IPS-20b (cell line): ENCODE data around the gene SETD5.

Experiments used
- H3K27ac ChIP-seq: one replicate; pipeline ENCODE4 v1.5.1; 2013; ENCODE audit warnings: low read length
- H3K27me3 ChIP-seq: 2 replicates; pipeline ENCODE4 v1.6.1; 2013; ENCODE audit warnings: mild to moderate bottlenecking, low read length, inconsistent platforms; ENCODE audit not compliant: insufficient read depth
- H3K36me3 ChIP-seq: 2 replicates; pipeline ENCODE4 v1.6.1; 2013; ENCODE audit warnings: low read depth, mild to moderate bottlenecking, inconsistent platforms, low read length, moderate library complexity; ENCODE audit not compliant: insufficient read depth
- H3K4me1 ChIP-seq: 2 replicates; pipeline ENCODE4 v1.6.1; 2013; ENCODE audit warnings: mild to moderate bottlenecking, control low read depth, inconsistent platforms, low read length, moderate library complexity; ENCODE audit not compliant: insufficient read depth
- H3K4me3 ChIP-seq: 2 replicates; pipeline ENCODE4 v1.5.1; 2013; ENCODE audit warnings: mild to moderate bottlenecking, low read length, inconsistent platforms
- H3K9ac ChIP-seq: 2 replicates; pipeline ENCODE4 v1.6.1; 2013; ENCODE audit warnings: low read depth, mild to moderate bottlenecking, inconsistent platforms, low read length, moderate library complexity
- H3K9me3 ChIP-seq: 2 replicates; pipeline ENCODE4 v1.6.1; 2013; ENCODE audit warnings: mild to moderate bottlenecking, low read depth, low read length, inconsistent platforms; ENCODE audit not compliant: insufficient read depth

Gene SETD5

GRCh38 chr3:9395570-9396300 is 1.7 kb upstream of the SETD5 start:
- Histone ChIP-seq H3K27ac (peak overlapping the region; percentile 59), H3K27me3 (no peaks in the 10 kb centered on the region), H3K9ac (peak overlapping the region; percentile 86), H3K4me3 (peak overlapping the region; percentile 82), H3K4me1 (peaks cover 14% of the 10 kb centered on the region), H3K9me3 (no peaks in the 10 kb centered on the region), H3K36me3 (peaks cover 48% of the 10 kb centered on the region)

- H3K9ac ChIP-seq: peak overlapping the region; percentile 86
- H3K4me3 ChIP-seq: peak overlapping the region; percentile 82
- no peaks in the 10 kb centered on the region for H3K9me3 ChIP-seq
- H3K27ac ChIP-seq: peak overlapping the region; percentile 59
- H3K27me3 ChIP-seq: no peaks in the 10 kb centered on the region
- peaks cover 19% of the 10 kb centered on the region for H3K4me1 ChIP-seq
- H3K36me3 ChIP-seq: peaks cover 43% of the 10 kb centered on the region
Observed at GRCh38 chr3:9396301-9396631, 1.1 kb upstream of the SETD5 start.

DNA sequence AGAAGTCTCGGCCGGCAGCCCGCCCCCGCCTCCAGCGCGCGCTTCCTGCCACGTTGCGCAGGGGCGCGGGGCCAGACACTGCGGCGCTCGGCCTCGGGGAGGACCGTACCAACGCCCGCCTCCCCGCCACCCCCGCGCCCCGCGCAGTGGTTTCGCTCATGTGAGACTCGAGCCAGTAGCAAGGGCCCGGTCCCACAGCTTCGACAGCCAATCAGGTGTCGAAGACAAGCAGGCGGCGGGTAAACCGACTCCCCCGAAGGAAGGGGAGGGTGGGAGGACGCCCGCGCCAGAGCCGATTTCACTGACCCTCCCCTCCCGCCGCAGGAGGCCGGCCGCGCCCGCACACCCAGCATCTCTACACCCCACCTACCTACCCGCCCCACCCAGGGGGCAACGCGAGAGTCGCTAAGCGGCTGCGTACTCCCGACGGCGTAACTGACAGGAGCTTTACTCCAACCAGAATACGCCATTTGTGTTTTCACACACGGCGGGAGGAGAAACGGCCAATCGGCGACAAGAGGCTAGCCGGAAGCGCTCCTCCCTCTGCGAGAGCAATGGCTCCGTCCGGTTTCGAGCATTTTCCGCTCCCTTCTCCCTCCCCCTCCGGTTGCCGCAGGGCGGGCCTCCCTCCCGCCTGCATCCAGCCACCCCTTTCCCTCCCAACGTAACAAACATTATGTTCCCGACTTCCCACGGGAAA is 633 bp upstream of the SETD5 start:
- peaks cover 38% of the 10 kb centered on the region for H3K36me3 ChIP-seq
- H3K9ac ChIP-seq: peak overlapping the region; percentile 86
- peak overlapping the region; percentile 82 for H3K4me3 ChIP-seq
- H3K4me1 ChIP-seq: peaks cover 24% of the 10 kb centered on the region
- peak overlapping the region; percentile 89 for H3K27ac ChIP-seq
- H3K27me3 ChIP-seq: no peaks in the 10 kb centered on the region
- H3K9me3 ChIP-seq: no peaks in the 10 kb centered on the region

GRCh38 chr3:9397906-9398699 is 688 bp downstream of the SETD5 start:
- Histone ChIP-seq H3K27ac (peak overlapping the region; percentile 99), H3K27me3 (no peaks in the 10 kb centered on the region), H3K4me3 (peak overlapping the region; percentile 98), H3K4me1 (peaks cover 33% of the 10 kb centered on the region), H3K9me3 (no peaks in the 10 kb centered on the region), H3K9ac (peak overlapping the region; percentile 99), H3K36me3 (peaks cover 24% of the 10 kb centered on the region)

- H3K36me3 ChIP-seq: peaks cover 17% of the 10 kb centered on the region
- H3K9me3 ChIP-seq: no peaks in the 10 kb centered on the region
- H3K27me3 ChIP-seq: no peaks in the 10 kb centered on the region
- peaks cover 40% of the 10 kb centered on the region for H3K4me1 ChIP-seq
- H3K9ac ChIP-seq: peak overlapping the region; percentile 99
- H3K27ac ChIP-seq: peak overlapping the region; percentile 99
- H3K4me3 ChIP-seq: peak overlapping the region; percentile 98
Observed at GRCh38 chr3:9398700-9399336, 1.4 kb downstream of the SETD5 start.

GRCh38 chr3:9399337-9399703 is 1.9 kb downstream of the SETD5 start:
- peaks cover 45% of the 10 kb centered on the region for H3K4me1 ChIP-seq
- peak overlapping the region; percentile 98 for H3K4me3 ChIP-seq
- H3K36me3 ChIP-seq: peaks cover 12% of the 10 kb centered on the region
- no peaks in the 10 kb centered on the region for H3K27me3 ChIP-seq
- H3K9ac ChIP-seq: peak overlapping the region; percentile 99
- H3K27ac ChIP-seq: peak overlapping the region; percentile 1
- no peaks in the 10 kb centered on the region for H3K9me3 ChIP-seq

DNA sequence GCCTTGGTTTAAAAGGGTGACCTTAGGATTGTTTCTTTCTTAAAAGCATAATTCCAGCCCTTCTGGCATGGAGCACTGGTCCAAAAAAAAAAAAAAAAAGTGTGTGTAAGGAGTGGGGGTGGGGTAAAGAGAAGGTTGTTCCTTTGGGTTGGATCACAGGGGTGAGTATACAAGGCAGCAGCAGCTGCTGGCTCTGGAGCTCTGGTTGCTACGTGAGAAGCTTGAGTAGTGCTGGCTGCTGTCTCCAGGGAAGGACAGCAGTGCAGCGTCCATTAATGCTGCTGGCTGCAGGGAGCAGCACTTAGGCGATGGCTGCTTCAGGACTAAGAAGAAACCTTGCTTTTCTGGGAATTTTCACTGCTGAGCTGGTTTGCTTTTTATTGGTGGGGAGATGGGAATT is 2.3 kb downstream of the SETD5 start:
- Histone ChIP-seq H3K9ac (peak overlapping the region; percentile 99), H3K36me3 (peaks cover 8% of the 10 kb centered on the region), H3K4me3 (peak overlapping the region; percentile 98), H3K27ac (no peak overlapping the region), H3K9me3 (no peaks in the 10 kb centered on the region), H3K4me1 (peaks cover 45% of the 10 kb centered on the region), H3K27me3 (no peaks in the 10 kb centered on the region)

DNA sequence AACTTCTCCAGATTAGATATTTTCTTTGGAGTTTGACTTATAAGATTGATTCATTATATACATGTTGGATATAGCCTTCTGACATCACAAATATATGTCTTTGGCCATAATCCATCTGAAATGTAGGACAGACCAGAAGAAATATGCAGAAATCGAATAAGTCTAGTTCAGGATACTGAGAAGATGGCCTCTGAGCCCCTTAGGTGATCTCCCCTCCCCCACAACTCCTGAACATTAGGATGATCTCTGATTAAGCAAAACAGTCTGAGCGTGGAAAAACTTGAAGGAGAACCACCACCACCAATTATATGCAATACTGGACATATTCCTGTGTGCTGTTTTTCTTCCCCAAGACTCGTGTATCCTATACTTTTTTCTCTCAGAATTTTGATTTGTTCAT is 3.2 kb downstream of the SETD5 start:
- H3K4me3 ChIP-seq: peak overlapping the region; percentile 98
- H3K27ac ChIP-seq: peak overlapping the region; percentile 54
- H3K4me1 ChIP-seq: peaks cover 48% of the 10 kb centered on the region
- H3K27me3 ChIP-seq: no peaks in the 10 kb centered on the region
- H3K36me3 ChIP-seq: no peaks in the 10 kb centered on the region
- H3K9ac ChIP-seq: peak overlapping the region; percentile 42; the same call in 1 of the 2 replicates
- H3K9me3 ChIP-seq: no peaks in the 10 kb centered on the region

DNA sequence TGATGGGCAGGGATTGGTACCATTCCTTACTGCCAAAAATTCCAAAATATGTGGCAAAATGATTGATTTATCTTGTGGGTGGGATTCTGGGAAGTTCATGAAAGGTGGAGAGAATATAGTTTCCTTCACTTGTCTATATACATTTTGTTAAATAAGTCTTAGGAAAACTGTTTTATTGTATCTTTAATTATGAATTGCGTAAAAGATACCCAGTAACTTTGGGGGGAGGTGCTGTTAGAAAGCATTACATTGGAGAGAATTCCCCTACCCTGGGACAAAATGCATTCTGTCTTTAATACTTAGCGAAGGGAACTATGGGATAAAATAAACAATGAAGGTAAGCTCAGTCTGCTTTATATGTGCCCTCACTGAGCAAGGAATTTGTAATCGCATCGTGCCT is 4.6 kb downstream of the SETD5 start:
- H3K27ac ChIP-seq: no peak overlapping the region
- peak overlapping the region; percentile 42; the same call in 1 of the 2 replicates for H3K9ac ChIP-seq
- no peaks in the 10 kb centered on the region for H3K36me3 ChIP-seq
- no peaks in the 10 kb centered on the region for H3K9me3 ChIP-seq
- H3K27me3 ChIP-seq: no peaks in the 10 kb centered on the region
- H3K4me1 ChIP-seq: peaks cover 51% of the 10 kb centered on the region
- peak overlapping the region; percentile 98 for H3K4me3 ChIP-seq

- H3K9me3 ChIP-seq: no peaks in the 10 kb centered on the region
- no peak overlapping the region for H3K27ac ChIP-seq
- H3K36me3 ChIP-seq: no peaks in the 10 kb centered on the region
- peak overlapping the region; percentile 42; the same call in 1 of the 2 replicates for H3K9ac ChIP-seq
- peaks cover 51% of the 10 kb centered on the region for H3K4me1 ChIP-seq
- no peaks in the 10 kb centered on the region for H3K27me3 ChIP-seq
- H3K4me3 ChIP-seq: peak overlapping the region; percentile 98
Observed at GRCh38 chr3:9402410-9403228, 5.2 kb downstream of the SETD5 start.

GRCh38 chr3:9403463-9403862 is 6.0 kb downstream of the SETD5 start:
- Histone ChIP-seq H3K27ac (peak overlapping the region; percentile 0), H3K9me3 (no peaks in the 10 kb centered on the region), H3K4me1 (peaks cover 51% of the 10 kb centered on the region), H3K9ac (peak overlapping the region; percentile 42; the same call in 1 of the 2 replicates), H3K4me3 (peak overlapping the region; percentile 98), H3K36me3 (no peaks in the 10 kb centered on the region), H3K27me3 (no peaks in the 10 kb centered on the region)
